ENCODE measurements around the gene BORCS6.
"Not testable (repeated sequence)": the region's sequence is repeated elsewhere in the genome, so short reads cannot be mapped to it uniquely, and the experiment has no call there.

The BORCS6 gene

GRCh38 chr17:8189711-8190477 is at the start of gene BORCS6:
Gene BORCS6 (minus strand): TSS chr17:8190180. CDS start chr17:8190140, 40 bp downstream.
- peak; percentile 74 for DNase-seq (ENCODE audit: low read depth)

GRCh38 chr17:8237886-8238285 is 47.9 kb upstream of the BORCS6 start:
- no peak for DNase-seq (ENCODE audit: low read depth)

GRCh38 chr17:8237175-8237574 is 47.2 kb upstream of the BORCS6 start:
- no peak for DNase-seq (ENCODE audit: low read depth)

GRCh38 chr17:8235676-8236075 is 45.7 kb upstream of the BORCS6 start:
- DNase-seq (ENCODE audit: low read depth): no peak

GRCh38 chr17:8234361-8235270 is 44.6 kb upstream of the BORCS6 start:
- DNase-seq (ENCODE audit: low read depth): no peak

- DNase-seq (ENCODE audit: low read depth): no peak
Observed at GRCh38 chr17:8231701-8232100, 41.7 kb upstream of the BORCS6 start.

GRCh38 chr17:8227238-8227581 is 37.2 kb upstream of the BORCS6 start:
- no peak for DNase-seq (ENCODE audit: low read depth)

- DNase-seq (ENCODE audit: low read depth): no peak
Observed at GRCh38 chr17:8226536-8227237, 36.7 kb upstream of the BORCS6 start.

- DNase-seq (ENCODE audit: low read depth): no peak
Observed at GRCh38 chr17:8225813-8226535, 36.0 kb upstream of the BORCS6 start.

- no peak for DNase-seq (ENCODE audit: low read depth)
Observed at GRCh38 chr17:8224891-8225812, 35.2 kb upstream of the BORCS6 start.

- peak; percentile 77 for DNase-seq (ENCODE audit: low read depth)
Observed at GRCh38 chr17:8223356-8224126, 33.6 kb upstream of the BORCS6 start.

GRCh38 chr17:8222630-8223355 is 32.8 kb upstream of the BORCS6 start:
- peak; percentile 93 for DNase-seq (ENCODE audit: low read depth)

GRCh38 chr17:8222380-8222629 is 32.3 kb upstream of the BORCS6 start:
- DNase-seq (ENCODE audit: low read depth): no peak

GRCh38 chr17:8221663-8222379 is 31.8 kb upstream of the BORCS6 start:
- DNase-seq (ENCODE audit: low read depth): peak; percentile 55

GRCh38 chr17:8220783-8221662 is 31.0 kb upstream of the BORCS6 start:
- DNase-seq (ENCODE audit: low read depth): peak; percentile 83

- not testable (repeated sequence) for DNase-seq (ENCODE audit: low read depth)
Observed at GRCh38 chr17:8214000-8214399, 24.0 kb upstream of the BORCS6 start.

GRCh38 chr17:8212312-8213180 is 22.6 kb upstream of the BORCS6 start:
- DNase-seq (ENCODE audit: low read depth): no peak
